Heart left ventricle (tissue), 16 donors: ENCODE data around the gene CARMIL3. TPM values are rescaled to one million over a fixed set of nuclear protein-coding genes. Genes with fewer than 3 reads are reported as not detected.
A peak's percentile ranks its signal among the peaks of the same experiment; 100 is the strongest.

ENCODE experiments used
- ATAC-seq, 4 donors: fragments of 200-7000 bp; cut with Tn5 transposase; one replicate each; pipeline ENCODE4 v1.9.1; 2020 to 2022; ENCODE audit warnings: moderate library complexity in 4 of 4, mild to moderate bottlenecking in 3 of 4, moderate number of reproducible peaks in 1 of 4
- DNase-seq, 5 donors: peaks; one replicate each; pipeline ENCODE4 v3.0.0-alpha.2; 2020
- H3K27ac ChIP-seq, 12 donors: fragments of 200-600 bp; sonication (generic) in 4 of 12; one replicate each; pipeline versions ENCODE4 v1.5.0 to v1.8.0; 2016 to 2022; ENCODE audit warnings: mild to moderate bottlenecking in 2 of 12
- H3K27me3 ChIP-seq, 9 donors: fragments of 200-600 bp; sonication (generic) in 2 of 9; one replicate each; pipeline versions ENCODE4 v1.5.1 to v1.8.0; 2016 to 2022; ENCODE audit warnings: mild to moderate bottlenecking in 3 of 9
- H3K36me3 ChIP-seq, 9 donors: fragments of 200-600 bp; sonication (generic) in 2 of 9; one replicate each; pipeline versions ENCODE4 v1.5.0 to v1.8.0; 2018 to 2022; ENCODE audit warnings: mild to moderate bottlenecking in 2 of 9
- H3K4me1 ChIP-seq, 12 donors: fragments of 200-600 bp; sonication (generic) in 4 of 12; one replicate each; pipeline versions ENCODE4 v1.5.0 to v1.8.0; 2016 to 2022; ENCODE audit warnings: mild to moderate bottlenecking in 3 of 12
- H3K4me3 ChIP-seq, 12 donors: fragments of 200-600 bp; sonication (generic) in 4 of 12; one replicate each; pipeline versions ENCODE4 v1.5.0 to v1.8.0; 2017 to 2022; ENCODE audit warnings: mild to moderate bottlenecking in 9 of 12, moderate library complexity in 4 of 12
- H3K9me3 ChIP-seq, 12 donors: fragments of 200-600 bp; sonication (generic) in 4 of 12; one replicate each; pipeline versions ENCODE4 v1.5.0 to v1.8.0; 2016 to 2022; ENCODE audit warnings: mild to moderate bottlenecking in 1 of 12
- POLR2A ChIP-seq, 2 donors: fragments of 450-650 bp; IDR thresholded peaks; one replicate each; pipeline ENCODE4 v1.6.1; 2017; ENCODE audit warnings: antibody characterized with exemption in 2 of 2, mild to moderate bottlenecking in 2 of 2, moderate library complexity in 2 of 2
- WGBS, 4 donors: extraction: QIAGEN DNeasy Blood & Tissue Kit in 2 of 4; methylation state at CpG; one replicate each; pipeline versions ENCODE4 v1.1.5 to v1.1.7; 2013 to 2018; 5-methylcytosine and 5-hydroxymethylcytosine counted together
- intact Hi-C, 10 donors: fragments of 100-400 bp; cut with DNase I; formaldehyde crosslinking; loops; one replicate each; pipeline versions ENCODE4 v1.11.1 to v1.14.2; 2022
- polyA plus RNA-seq, 2 donors: library from polyadenylated mRNA; stranded (reverse); fragments of 200-250 nt; gene quantifications; one replicate each; pipeline ENCODE4 v1.2.3, GENCODE V29; 2013
- total RNA-seq, 9 donors: library from RNA; depleted of rRNA in 2 of 9; stranded (reverse); fragments of >200 nt in 2 of 9; fragmentation: NEBNext Ultra II Directional in 3 of 9; extraction: Animal tissue kit (Norgen Biotek cat#: 25700) in 3 of 9; gene quantifications; one replicate each; pipeline versions ENCODE4 v1.1.0 to v1.2.4, GENCODE V29; 2016 to 2023
- TF ChIP-seq, protein P1 (sequence below), 12 donors: fragments of 200-600 bp; sonication (generic) in 4 of 12; IDR thresholded peaks; one replicate each; pipeline versions ENCODE4 v1.5.0 to v1.8.0; 2018 to 2022; ENCODE audit warnings: antibody characterized with exemption in 12 of 12, mild to moderate bottlenecking in 5 of 12
- donor health status: ischemic (EF 13 %, LVEDD 7.1; RV severe dilation, severe dysfunction).
- donor health status: healthy with polysubstance abuse.
- donor health status: DM: no; HTN: yes; CAD: no.
- donor health status: DM: no; HTN: no; CAD: no.
- donor health status: ischemic (EF 25% LVEDD 6.9; RV normal size, moderate dysfunction).
- donor health status: ischemic (EF 25% LVEDD 5.7; RV mildly dilated, moderate dysfunction).
- donor health status: healthy.
- donor health status: DM: yes; HTN: yes; CAD: no.
- donor health status: ischemic (EF 35%, LVEDD 5.7; RV mildly dilated, moderate dysfunction).
- donor health status: nonischemic (EF 11% LVEDD 7.7; RV severe dilation, severe dysfunction).
- donor health status: DM: yes; HTN: yes; CAD: no.
- donor health status: PGD.
- donor health status: ischemic (EF 29% LVEDD 5.4; RV normal size, mild dysfunction).
- donor health status: nonischemic (EF 23%, LVEDD 6.1; RV moderate dilation, normal function).

CARMIL3 gene
- total and polyA plus RNA-seq, 11 donors, result 0.05 to 0.38 (median 0.15) TPM; not detected in 3

DNA sequence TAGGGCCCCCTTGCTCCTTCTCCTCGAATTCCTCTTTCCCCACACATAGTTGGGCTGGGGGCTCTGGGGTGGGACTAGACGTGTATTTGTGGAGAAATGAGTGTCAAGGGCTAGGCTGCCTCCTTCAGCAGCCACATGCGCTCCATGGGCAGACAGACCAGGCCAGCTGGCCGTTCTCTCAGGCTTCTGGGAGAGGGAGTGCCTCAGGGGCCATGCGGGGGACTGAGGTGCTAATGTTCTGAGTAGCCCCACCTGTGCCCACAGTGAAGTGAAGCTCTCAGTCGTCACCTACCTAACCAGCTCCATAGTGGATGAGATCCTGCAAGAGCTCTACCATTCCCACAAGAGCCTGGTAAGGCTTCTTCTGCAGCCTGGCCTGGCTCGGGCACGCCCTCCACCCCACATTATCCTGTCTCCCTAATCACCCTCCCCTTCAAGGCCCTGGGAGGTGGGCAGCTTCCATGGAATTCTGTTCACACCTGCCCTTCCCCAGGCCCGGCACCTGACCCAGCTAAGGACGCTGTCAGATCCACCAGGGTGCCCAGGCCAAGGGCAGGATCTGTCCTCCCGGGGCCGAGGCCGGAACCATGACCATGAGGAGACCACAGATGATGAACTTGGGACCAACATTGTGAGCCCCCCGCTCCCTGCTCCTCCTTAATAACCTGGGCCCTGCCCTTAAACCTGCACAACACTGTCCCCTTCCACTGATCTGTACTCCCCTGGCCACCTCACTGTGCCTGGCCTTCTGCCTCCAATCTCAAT is 10.6 kb downstream of the CARMIL3 start:
- no peaks in the 10 kb centered on the region for H3K9me3 ChIP-seq
- intact Hi-C loops, result loop anchor here in 2 of 10 donors (2.0 to 10.0 kb wide), 2 partner anchors 44 to 92 kb away; no protein-coding TSS in a partner anchor
- WGBS, 4 donors, result 86 to 91% (median 89%) methylated on average over 12 to 14 of the region's 14 CpGs
- H3K36me3 ChIP-seq, result no peaks in the 10 kb centered on the region
- H3K27me3 ChIP-seq, result no peaks in the 10 kb centered on the region
- no peak overlapping the region for H3K27ac ChIP-seq
- no peak for TF ChIP-seq POLR2A (IDR thresholded peaks at IDR 0.05)
- TF ChIP-seq, protein P1, sequence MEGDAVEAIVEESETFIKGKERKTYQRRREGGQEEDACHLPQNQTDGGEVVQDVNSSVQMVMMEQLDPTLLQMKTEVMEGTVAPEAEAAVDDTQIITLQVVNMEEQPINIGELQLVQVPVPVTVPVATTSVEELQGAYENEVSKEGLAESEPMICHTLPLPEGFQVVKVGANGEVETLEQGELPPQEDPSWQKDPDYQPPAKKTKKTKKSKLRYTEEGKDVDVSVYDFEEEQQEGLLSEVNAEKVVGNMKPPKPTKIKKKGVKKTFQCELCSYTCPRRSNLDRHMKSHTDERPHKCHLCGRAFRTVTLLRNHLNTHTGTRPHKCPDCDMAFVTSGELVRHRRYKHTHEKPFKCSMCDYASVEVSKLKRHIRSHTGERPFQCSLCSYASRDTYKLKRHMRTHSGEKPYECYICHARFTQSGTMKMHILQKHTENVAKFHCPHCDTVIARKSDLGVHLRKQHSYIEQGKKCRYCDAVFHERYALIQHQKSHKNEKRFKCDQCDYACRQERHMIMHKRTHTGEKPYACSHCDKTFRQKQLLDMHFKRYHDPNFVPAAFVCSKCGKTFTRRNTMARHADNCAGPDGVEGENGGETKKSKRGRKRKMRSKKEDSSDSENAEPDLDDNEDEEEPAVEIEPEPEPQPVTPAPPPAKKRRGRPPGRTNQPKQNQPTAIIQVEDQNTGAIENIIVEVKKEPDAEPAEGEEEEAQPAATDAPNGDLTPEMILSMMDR (IDR thresholded peaks at IDR 0.05), result no peak
- ATAC-seq (no peak), DNase-seq (peak in 1 of 5 donors; percentile 12)
- H3K4me1 ChIP-seq, result peaks cover 0 to 2% (median 0%) of the 10 kb centered on the region in 12 donors
- H3K4me3 ChIP-seq, result no peak overlapping the region

DNA sequence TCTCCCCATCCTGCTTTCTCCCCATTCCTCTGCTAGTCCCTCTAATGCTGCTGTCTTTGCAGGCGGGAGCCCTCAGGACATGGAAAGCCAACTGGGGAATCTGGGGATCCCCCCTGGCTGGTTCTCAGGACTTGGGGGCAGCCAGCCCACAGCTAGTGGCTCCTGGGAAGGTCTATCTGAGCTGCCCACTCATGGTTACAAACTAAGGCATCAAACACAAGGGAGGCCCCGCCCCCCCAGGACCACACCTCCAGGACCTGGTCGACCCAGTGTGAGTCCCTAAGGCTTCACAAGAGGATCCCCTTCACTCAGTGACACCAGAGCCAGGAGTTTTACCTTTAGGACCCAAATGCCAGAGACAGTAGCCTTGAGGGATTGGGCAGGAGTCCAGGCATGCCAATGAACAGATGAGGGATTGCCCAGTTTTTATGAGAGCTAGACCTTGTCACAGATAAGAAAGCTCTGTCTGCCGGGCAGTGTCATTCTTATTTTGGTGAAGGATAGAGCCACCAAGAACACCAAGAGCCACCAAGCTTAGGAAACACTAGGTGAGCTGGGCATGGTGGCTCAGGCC is 11.5 kb downstream of the CARMIL3 start:
- DNase-seq (peak in 1 of 5 donors; percentile 3), ATAC-seq (no peak)
- H3K4me1 ChIP-seq, result peaks cover 0 to 2% (median 0%) of the 10 kb centered on the region in 12 donors
- no peak overlapping the region for H3K4me3 ChIP-seq
- H3K27me3 ChIP-seq, result no peaks in the 10 kb centered on the region
- intact Hi-C loops, result loop anchor here in 2 of 10 donors (2.0 to 10.0 kb wide), 2 partner anchors 43 to 91 kb away; no protein-coding TSS in a partner anchor
- TF ChIP-seq, protein P1 (IDR thresholded peaks at IDR 0.05), result no peak
- TF ChIP-seq POLR2A (IDR thresholded peaks at IDR 0.05), result no peak
- no peak overlapping the region for H3K27ac ChIP-seq
- no peaks in the 10 kb centered on the region for H3K36me3 ChIP-seq
- H3K9me3 ChIP-seq, result no peaks in the 10 kb centered on the region
- 73 to 80% (median 77%) methylated on average over 3 to 4 of the region's 4 CpGs for WGBS, 4 donors

DNA sequence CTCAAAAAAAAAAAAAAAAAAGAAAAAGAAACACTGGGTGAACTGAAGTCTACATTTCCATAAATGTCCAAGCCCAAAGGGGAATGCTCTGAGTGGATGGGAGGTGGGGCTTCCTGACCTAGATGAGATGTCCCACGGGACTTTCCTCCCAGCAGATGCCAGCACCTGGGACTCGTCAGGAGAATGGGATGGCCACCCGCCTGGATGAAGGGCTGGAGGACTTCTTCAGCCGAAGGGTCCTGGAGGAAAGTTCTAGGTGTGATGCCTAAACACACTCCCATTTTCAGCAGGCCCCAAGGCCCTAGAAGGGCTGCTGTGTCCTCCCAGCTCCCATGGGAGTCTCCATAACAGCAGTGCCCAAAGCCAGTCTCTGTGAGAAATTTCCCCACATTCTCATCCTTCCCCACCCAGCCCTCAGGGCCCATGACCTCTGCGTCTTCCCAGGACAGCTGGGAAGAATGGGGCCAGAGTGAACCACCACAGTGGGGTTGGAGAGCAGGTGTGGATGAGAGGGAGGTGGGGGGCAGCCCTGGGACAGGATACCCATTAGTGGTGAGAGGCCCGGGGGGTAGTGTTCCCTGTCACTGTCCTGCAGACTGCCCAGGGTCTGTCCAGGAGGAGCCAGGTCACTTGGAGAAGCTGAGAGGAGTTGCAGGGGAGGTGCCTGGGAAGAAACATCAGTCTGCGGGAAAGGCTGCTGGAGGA is 12.4 kb downstream of the CARMIL3 start:
- ATAC-seq, result no peak
- no peaks in the 10 kb centered on the region for H3K36me3 ChIP-seq
- no peak overlapping the region for H3K27ac ChIP-seq
- no peak overlapping the region for H3K4me3 ChIP-seq
- intact Hi-C loops, result loop anchor here in 1 of 10 donors (10.0 kb wide), 1 partner anchor 91 kb away; no protein-coding TSS in a partner anchor
- H3K9me3 ChIP-seq, result no peaks in the 10 kb centered on the region
- no peak for TF ChIP-seq POLR2A (IDR thresholded peaks at IDR 0.05)
- TF ChIP-seq, protein P1 (IDR thresholded peaks at IDR 0.05), result no peak
- H3K27me3 ChIP-seq, result no peaks in the 10 kb centered on the region
- H3K4me1 ChIP-seq, result no peaks in the 10 kb centered on the region
- WGBS, 4 donors, result 70 to 76% (median 72%) methylated on average over 7 of the region's 7 CpGs
- DNase-seq, result peak in 1 of 5 donors; percentile 11

DNA sequence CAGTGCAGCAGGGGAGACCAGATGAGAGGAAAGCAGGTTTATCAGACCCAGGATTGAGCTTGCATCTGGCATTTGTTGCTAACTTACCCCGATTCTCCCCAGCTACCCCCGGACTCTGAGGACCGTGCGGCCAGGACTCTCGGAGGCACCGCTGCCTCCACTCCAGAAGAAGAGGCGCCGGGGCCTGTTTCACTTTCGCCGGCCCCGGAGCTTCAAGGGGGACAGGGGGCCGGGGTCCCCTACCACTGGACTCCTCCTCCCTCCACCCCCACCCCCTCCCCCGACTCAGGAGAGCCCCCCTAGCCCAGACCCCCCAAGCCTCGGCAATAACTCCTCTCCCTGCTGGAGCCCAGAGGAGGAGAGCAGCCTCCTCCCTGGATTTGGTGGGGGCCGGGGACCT is 13.0 kb downstream of the CARMIL3 start:
- no peaks in the 10 kb centered on the region for H3K27me3 ChIP-seq
- no peak for ATAC-seq
- no peaks in the 10 kb centered on the region for H3K9me3 ChIP-seq
- H3K36me3 ChIP-seq, result no peaks in the 10 kb centered on the region
- intact Hi-C loops, result loop anchor here in 1 of 10 donors (10.0 kb wide), 1 partner anchor 90 kb away; no protein-coding TSS in a partner anchor
- WGBS, 4 donors, result 76 to 92% (median 85%) methylated on average over 13 to 15 of the region's 15 CpGs
- H3K27ac ChIP-seq, result no peak overlapping the region
- H3K4me1 ChIP-seq, result no peaks in the 10 kb centered on the region
- H3K4me3 ChIP-seq, result no peak overlapping the region
- TF ChIP-seq, protein P1 (IDR thresholded peaks at IDR 0.05), result no peak
- TF ChIP-seq POLR2A (IDR thresholded peaks at IDR 0.05), result no peak
- peak in 1 of 5 donors; percentile 6 for DNase-seq
